Stomach smooth muscle (tissue), 2 donors: Measurements from ENCODE around the gene MDP1.

ENCODE experiments used
- H3K27ac ChIP-seq: one replicate; pipeline ENCODE4 v1.7.0; 2013; ENCODE audit warnings: mild to moderate bottlenecking, low read length, inconsistent platforms
- H3K27me3 ChIP-seq, 2 donors: one replicate each; pipeline ENCODE4 v1.7.0; 2013; ENCODE audit warnings: low read length in 2 of 2; ENCODE audit not compliant: insufficient read depth in 2 of 2, control insufficient read depth in 1 of 2
- H3K36me3 ChIP-seq, 2 donors: one replicate each; pipeline ENCODE4 v1.7.0; 2013; ENCODE audit warnings: low read length in 2 of 2; ENCODE audit not compliant: control insufficient read depth in 2 of 2, insufficient read depth in 2 of 2
- H3K4me1 ChIP-seq: one replicate; pipeline ENCODE4 v1.7.0; 2013; ENCODE audit warnings: low read length; ENCODE audit not compliant: control insufficient read depth, insufficient read depth
- H3K4me3 ChIP-seq, 2 donors: one replicate each; pipeline ENCODE4 v1.7.0; 2013; ENCODE audit warnings: low read length in 2 of 2
- H3K9ac ChIP-seq, 2 donors: one replicate each; pipeline ENCODE4 v1.7.0; 2013; ENCODE audit warnings: low read length in 2 of 2, mild to moderate bottlenecking in 1 of 2
- H3K9me3 ChIP-seq, 2 donors: one replicate each; pipeline ENCODE4 v1.7.0; 2013; ENCODE audit warnings: low read length in 2 of 2; ENCODE audit not compliant: control insufficient read depth in 2 of 2
- donor health status: healthy.
- donor health status: Pancreatic carcinoma.

MDP1 gene

DNA sequence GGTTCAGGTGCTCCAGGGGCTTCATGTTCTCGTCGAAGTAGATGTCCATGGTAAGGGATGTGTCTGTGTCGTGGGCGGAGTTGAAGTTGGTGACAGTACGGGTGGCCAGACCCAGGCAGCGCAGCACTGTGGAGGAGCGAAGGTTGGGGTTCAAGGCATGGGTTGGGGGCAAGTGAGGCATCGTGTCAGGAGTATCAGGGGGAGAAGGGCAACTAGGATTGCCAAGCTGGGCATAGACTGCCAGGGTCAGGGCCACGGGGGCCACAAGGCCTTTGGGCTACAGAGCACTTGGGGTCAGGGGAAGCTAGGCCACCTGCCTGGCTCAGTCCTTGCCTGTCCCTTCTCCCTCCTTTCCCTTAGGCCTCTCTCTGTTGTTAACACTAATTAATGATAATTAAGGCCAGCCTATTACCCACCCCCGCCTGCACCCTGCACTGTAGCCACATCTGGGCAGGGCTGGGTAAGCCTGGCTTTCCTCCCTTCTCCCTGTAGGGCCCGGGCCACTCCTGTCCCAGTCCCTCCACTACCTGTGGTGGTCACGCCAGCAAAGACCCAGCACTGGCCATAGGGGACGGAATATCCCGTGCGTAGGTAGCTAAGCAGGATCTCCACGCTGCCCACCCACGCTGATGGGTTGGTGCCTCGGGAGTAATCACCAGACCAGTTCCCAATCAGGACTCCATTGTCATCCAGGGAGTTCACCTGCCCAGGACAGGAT is 42.8 kb upstream of the MDP1 start:
- H3K36me3 ChIP-seq = no peaks in the 10 kb centered on the region
- no peak overlapping the region for H3K27ac ChIP-seq
- H3K27me3 ChIP-seq = no peaks in the 10 kb centered on the region
- H3K9me3 ChIP-seq = no peaks in the 10 kb centered on the region
- H3K4me3 ChIP-seq = no peak overlapping the region
- H3K9ac ChIP-seq = no peak overlapping the region
- H3K4me1 ChIP-seq = no peaks in the 10 kb centered on the region

DNA sequence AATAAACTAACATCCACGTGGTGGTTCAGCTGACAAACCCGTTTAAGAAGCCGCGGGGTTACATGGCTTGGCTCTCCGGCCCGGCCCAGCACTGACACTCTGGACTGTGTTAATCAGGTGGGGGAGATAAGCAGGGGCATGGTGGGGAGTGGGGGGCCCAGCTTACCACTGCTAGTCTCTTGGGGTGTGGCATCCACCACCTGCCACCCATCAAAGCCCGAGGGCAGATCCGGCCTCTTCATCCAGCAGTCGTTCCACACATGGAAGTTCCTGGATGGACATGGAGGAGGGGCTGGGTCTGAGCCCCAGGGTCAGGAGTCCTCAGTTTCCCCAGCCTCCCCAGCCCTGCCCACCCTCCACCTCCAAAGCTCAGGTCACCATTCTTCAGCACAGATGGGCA is 42.3 kb upstream of the MDP1 start:
- Histone ChIP-seq H3K27me3 (no peaks in the 10 kb centered on the region), H3K36me3 (no peaks in the 10 kb centered on the region), H3K4me3 (no peak overlapping the region), H3K27ac (no peak overlapping the region), H3K4me1 (no peaks in the 10 kb centered on the region), H3K9ac (no peak overlapping the region), H3K9me3 (no peaks in the 10 kb centered on the region)

DNA sequence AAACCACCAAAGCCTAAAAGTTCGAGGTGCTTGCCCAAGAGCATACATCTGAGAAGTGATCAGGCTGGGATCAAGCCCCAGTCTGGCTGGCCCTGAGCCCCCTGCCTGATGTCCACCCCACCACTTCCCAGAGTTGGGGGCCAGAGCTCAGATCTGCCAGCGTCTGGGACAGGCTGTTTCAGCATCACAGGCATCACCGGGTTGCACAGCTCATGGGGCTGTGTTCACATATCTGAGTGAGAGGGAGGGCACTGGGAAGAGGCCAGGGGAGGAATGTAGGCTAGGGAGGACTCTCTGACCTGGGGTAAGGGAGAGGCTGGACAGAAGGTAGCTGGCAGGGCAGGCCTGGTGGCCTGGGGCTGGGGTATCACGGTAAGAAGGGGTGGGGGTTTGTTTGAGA is 41.1 kb upstream of the MDP1 start:
- no peaks in the 10 kb centered on the region for H3K9me3 ChIP-seq
- no peaks in the 10 kb centered on the region for H3K36me3 ChIP-seq
- no peaks in the 10 kb centered on the region for H3K27me3 ChIP-seq
- no peak overlapping the region for H3K9ac ChIP-seq
- no peak overlapping the region for H3K27ac ChIP-seq
- no peaks in the 10 kb centered on the region for H3K4me1 ChIP-seq
- H3K4me3 ChIP-seq = no peak overlapping the region

DNA sequence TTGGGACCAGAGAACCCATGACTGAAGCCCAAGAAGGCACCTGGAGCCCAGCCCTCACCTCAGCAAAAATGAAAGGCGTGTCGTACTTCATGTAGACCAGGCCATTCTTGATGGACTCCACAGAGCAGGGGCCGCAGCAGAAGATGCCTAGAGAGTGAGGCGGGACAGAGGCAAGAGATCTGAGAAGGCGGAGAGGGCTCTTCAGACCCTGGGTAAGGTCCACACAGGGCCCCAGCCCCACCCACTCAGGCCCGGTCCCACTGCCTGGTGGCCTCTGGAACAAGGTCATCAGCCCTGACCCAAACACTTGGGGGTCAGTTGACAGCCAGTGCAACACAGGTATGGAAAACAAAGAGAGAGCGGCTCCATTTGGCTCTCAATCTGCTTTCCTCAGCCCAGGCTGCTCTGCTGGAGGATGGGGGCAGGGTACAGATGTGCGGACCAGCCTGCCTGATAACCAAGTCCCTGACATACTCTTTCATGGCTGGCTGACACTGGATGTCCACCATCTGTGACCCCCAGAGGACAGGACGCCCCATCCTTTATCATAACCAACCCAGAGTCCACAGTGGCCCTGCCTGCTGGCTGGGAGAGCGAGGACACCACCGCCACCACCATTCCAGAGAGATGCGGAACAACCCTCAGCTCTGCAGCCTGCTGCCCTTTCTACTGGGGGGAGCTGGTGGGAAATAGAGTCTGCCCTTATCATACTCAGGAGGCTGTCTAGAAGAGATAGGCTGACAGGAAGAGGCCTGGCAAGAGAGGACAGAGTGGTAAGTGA is 40.3 kb upstream of the MDP1 start:
- Histone ChIP-seq H3K36me3 (no peaks in the 10 kb centered on the region), H3K9me3 (no peaks in the 10 kb centered on the region), H3K27ac (no peak overlapping the region)

DNA sequence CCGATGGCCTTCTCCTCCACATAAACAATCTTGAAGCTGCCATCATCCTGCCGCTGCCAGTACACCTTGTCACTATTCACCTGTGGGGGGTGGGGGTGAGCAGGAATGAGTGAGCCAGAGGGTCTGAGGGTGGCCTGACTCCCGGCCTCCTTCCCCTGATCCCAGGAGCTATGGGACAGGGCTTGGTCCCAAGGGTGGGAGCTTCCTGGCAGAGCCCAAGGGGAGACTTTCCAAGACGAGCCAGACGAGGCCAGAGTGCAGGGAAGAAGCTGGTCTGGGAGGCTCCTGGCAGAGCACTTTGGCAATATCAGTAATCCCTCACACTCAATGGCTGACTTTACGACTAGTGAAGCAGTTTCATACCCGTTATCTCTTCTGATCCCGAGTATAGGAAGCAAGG is 39.6 kb upstream of the MDP1 start:
- H3K36me3 ChIP-seq = no peaks in the 10 kb centered on the region
- H3K9me3 ChIP-seq = no peaks in the 10 kb centered on the region
- no peak overlapping the region for H3K27ac ChIP-seq
- no peaks in the 10 kb centered on the region for H3K27me3 ChIP-seq
- no peak overlapping the region for H3K9ac ChIP-seq
- H3K4me3 ChIP-seq = no peak overlapping the region
- no peaks in the 10 kb centered on the region for H3K4me1 ChIP-seq

More for the DNA sequence above, 40.3 kb upstream of the MDP1 start:
- no peak overlapping the region for H3K9ac ChIP-seq
- no peaks in the 10 kb centered on the region for H3K27me3 ChIP-seq
- H3K4me1 ChIP-seq = no peaks in the 10 kb centered on the region
- H3K4me3 ChIP-seq = no peak overlapping the region

DNA sequence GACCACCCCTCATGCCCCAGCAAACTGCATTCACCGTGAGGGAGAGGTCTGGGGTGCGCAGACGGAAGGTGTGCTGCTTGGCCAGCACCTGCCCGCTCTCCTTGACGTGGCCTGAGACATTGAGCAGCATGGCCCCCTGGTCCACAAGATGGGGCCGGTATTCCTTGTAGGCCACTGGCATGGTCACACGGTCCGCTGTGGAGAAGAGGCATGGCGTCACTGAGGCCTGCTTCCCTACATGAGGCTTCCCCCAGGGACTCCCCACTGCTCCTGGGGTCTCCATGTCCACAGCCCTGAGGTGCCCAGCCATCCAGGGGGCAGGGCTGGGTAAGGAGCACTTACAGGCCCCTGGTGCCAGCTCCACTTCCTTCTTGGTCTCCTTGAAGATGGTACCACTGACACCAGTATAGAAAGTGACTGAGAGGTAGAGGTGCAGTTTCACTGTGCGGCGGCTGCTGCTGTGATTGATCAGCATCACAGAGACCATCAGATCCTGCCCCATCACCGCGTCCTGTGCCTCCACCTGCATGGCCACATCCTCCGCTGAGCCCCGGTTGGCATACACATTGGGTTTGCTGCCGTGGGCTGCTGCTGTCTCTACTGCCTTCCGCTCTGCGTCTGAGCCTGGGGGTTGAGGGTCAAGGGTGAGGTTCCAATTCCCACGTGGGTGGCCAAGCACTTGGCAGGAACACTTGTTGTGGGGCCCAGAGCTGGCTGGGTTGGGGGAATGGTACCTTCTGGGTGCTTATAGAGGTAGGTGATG is 38.9 kb upstream of the MDP1 start:
- H3K9ac ChIP-seq = no peak overlapping the region
- no peak overlapping the region for H3K4me3 ChIP-seq
- H3K27ac ChIP-seq = no peak overlapping the region
- no peaks in the 10 kb centered on the region for H3K36me3 ChIP-seq
- H3K9me3 ChIP-seq = no peaks in the 10 kb centered on the region
- H3K4me1 ChIP-seq = no peaks in the 10 kb centered on the region
- H3K27me3 ChIP-seq = no peaks in the 10 kb centered on the region

DNA sequence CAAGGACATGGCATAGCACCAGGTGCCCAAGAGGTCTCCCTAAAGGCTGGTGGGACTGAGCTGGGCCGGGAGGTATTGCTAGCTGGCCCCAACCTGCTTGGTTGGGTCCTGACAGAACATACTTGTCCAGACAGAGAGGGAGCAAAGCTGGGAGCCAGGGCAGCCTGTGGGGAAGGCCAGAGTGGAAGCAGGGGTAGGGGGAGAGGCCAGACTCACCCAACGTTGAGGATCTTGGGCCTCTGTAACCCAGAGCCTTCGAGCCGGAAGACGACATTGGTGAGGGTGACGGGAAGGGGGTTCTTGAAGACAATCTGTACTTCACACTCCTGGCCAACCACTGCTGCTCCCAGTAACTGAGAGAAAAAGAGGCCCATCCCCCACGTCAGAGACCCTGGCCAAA is 38.1 kb upstream of the MDP1 start:
- H3K4me1 ChIP-seq = no peaks in the 10 kb centered on the region
- H3K9ac ChIP-seq = no peak overlapping the region
- no peaks in the 10 kb centered on the region for H3K9me3 ChIP-seq
- no peak overlapping the region for H3K27ac ChIP-seq
- no peak overlapping the region for H3K4me3 ChIP-seq
- H3K27me3 ChIP-seq = no peaks in the 10 kb centered on the region
- H3K36me3 ChIP-seq = no peaks in the 10 kb centered on the region

DNA sequence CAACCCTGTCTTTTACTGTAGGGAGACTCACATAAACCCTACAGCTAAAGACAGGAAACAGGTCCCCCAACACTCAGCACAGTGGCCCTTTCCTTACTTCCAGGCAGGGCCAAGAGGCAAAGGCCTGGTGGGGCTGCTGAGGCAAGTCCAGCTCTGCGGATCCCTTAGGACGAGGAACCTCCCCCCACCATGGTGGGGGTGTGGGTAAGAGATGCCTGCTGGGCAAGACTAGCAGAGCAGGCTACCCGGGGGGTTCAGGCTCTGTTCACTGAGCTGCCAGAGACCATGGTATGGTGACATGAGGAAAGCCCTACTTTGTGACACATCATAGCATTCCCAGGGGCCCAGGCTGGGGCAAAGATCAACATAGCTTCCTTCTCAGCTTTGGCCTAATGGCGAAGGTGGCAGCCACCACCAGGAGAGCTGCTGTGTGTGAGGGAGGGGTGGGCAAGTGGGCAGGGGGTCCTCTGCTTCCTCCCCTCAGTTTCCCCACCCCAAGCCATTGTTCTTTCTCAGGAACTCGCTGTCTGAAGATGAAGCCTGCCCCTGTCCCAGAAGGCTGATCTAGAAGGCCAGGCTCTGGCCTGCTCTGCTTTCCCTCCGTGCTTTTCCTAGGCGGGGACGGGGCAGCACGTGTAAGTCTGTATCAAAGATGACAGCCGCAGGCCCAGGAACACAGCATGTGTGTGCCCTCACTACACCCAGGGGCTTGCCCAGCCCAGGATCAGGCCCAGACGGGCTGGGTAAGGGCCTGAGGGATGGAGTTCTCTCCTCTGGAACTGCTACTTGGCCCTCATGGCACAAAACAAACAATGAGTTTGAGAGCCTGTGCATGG is 36.6 kb upstream of the MDP1 start:
- Histone ChIP-seq H3K4me1 (no peaks in the 10 kb centered on the region), H3K9ac (no peak overlapping the region), H3K9me3 (no peaks in the 10 kb centered on the region), H3K27ac (no peak overlapping the region), H3K36me3 (no peaks in the 10 kb centered on the region), H3K27me3 (no peaks in the 10 kb centered on the region), H3K4me3 (no peak overlapping the region)

DNA sequence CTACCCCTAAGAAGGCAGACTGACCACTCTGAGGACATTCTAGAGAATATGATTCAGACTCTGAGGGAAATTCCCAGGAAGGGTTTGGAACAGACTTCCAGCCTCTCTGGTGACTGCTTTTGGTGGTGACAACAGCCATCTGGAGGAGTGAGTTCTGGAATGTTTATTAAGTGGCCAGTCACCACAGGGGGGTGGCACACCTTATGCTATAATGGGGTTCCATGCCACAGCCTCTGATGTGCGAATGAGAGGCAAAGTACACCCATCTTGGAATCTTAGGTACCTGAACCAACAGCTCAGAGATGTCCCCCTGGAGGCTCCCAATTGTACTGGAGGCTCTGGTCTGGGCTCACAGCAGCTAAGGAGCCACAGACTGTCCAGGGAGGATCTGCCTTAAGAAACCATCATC is 36.0 kb upstream of the MDP1 start:
- Histone ChIP-seq H3K9me3 (no peaks in the 10 kb centered on the region), H3K4me1 (no peaks in the 10 kb centered on the region), H3K36me3 (no peaks in the 10 kb centered on the region), H3K27ac (no peak overlapping the region), H3K4me3 (no peak overlapping the region), H3K9ac (no peak overlapping the region), H3K27me3 (no peaks in the 10 kb centered on the region)

DNA sequence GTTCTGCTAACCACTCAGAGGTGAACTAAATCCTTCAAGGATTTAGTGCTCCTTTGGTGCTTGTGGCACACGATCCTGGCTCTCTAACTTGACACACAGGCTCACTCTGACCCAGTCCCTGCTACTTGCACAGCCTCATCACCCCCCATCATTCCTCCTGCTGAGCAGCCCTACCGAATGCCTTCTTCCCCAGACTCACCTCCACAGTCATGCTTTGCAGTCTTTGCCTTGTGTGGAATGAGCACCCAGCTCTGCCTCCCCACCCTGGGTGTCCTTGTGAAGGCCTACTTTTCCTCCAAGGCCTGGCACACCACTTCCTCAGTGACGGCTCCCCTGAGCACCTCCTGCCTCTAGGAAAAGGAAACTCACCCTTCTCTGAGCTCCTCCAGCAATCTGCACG is 34.5 kb upstream of the MDP1 start:
- Histone ChIP-seq H3K36me3 (no peaks in the 10 kb centered on the region), H3K27ac (no peak overlapping the region), H3K27me3 (no peaks in the 10 kb centered on the region), H3K9ac (no peak overlapping the region), H3K4me3 (no peak overlapping the region), H3K9me3 (no peaks in the 10 kb centered on the region), H3K4me1 (no peaks in the 10 kb centered on the region)
